Inferior parietal cortex (tissue), 1 donor: ENCODE data around the gene HSCB.
"Not testable (repeated sequence)": the region's sequence is repeated elsewhere in the genome, so short reads cannot be mapped to it uniquely, and the experiment has no call there.

Experiments used
- DNase-seq: peaks from one replicate; pipeline ENCODE4 v3.0.0-alpha.2; 2016; ENCODE audit errors: extremely low spot score

Gene HSCB

GRCh38 chr22:28741785-28742561, at the start of gene HSCB, which contains the start of gene CHEK2:
TSS of gene HSCB (plus strand) at chr22:28742039. CDS start at chr22:28742096, 57 bp downstream.
TSS of gene CHEK2 (minus strand) at chr22:28741820. CDS start at chr22:28734721, 7,099 bp downstream.
- peak; percentile 97 for DNase-seq

- DNase-seq = not testable (repeated sequence)
Measured at GRCh38 chr22:28693041-28693760, 48.6 kb upstream of the HSCB start.

GRCh38 chr22:28702891-28703290, 38.9 kb upstream of the HSCB start:
- no peak for DNase-seq

- no peak for DNase-seq
Measured at GRCh38 chr22:28703436-28703835, 38.4 kb upstream of the HSCB start.

GRCh38 chr22:28706845-28707244, 35.0 kb upstream of the HSCB start:
- no peak for DNase-seq

- no peak for DNase-seq
Measured at GRCh38 chr22:28710107-28710506, 31.7 kb upstream of the HSCB start.

- DNase-seq = no peak
Measured at GRCh38 chr22:28710576-28711191, 31.2 kb upstream of the HSCB start.

- no peak for DNase-seq
Measured at GRCh38 chr22:28711341-28711740, 30.5 kb upstream of the HSCB start.

GRCh38 chr22:28711820-28712777, 29.7 kb upstream of the HSCB start:
- no peak for DNase-seq

GRCh38 chr22:28714043-28714628, 27.7 kb upstream of the HSCB start:
- no peak for DNase-seq

GRCh38 chr22:28715611-28716010, 26.2 kb upstream of the HSCB start:
- no peak for DNase-seq

- DNase-seq = no peak
Measured at GRCh38 chr22:28716686-28717085, 25.2 kb upstream of the HSCB start.

- DNase-seq = no peak
Measured at GRCh38 chr22:28718044-28718443, 23.8 kb upstream of the HSCB start.

GRCh38 chr22:28728002-28728401, 13.8 kb upstream of the HSCB start:
- no peak for DNase-seq

GRCh38 chr22:28728621-28729313, 13.1 kb upstream of the HSCB start:
- no peak for DNase-seq

GRCh38 chr22:28730179-28730578, 11.7 kb upstream of the HSCB start:
- no peak for DNase-seq

- DNase-seq = no peak
Measured at GRCh38 chr22:28734393-28734792, 7.4 kb upstream of the HSCB start.

GRCh38 chr22:28736301-28737155, 5.3 kb upstream of the HSCB start:
- no peak for DNase-seq

GRCh38 chr22:28737701-28738100, 4.1 kb upstream of the HSCB start:
- DNase-seq = no peak
